Smooth muscle cell of the brain vasculature (primary cell): ENCODE measurements around the gene KIAA1549.

ENCODE experiments used
- DNase-seq: peaks from one replicate; pipeline ENCODE4 v3.0.0-alpha.2; 2012; ENCODE audit warnings: low read depth, low spot score

KIAA1549 gene

GRCh38 chr7:138907201-138907847 lies 73.9 kb downstream of the KIAA1549 start:
- DNase-seq: no peak

GRCh38 chr7:138903859-138904435 lies 77.2 kb downstream of the KIAA1549 start:
- no peak for DNase-seq

DNA sequence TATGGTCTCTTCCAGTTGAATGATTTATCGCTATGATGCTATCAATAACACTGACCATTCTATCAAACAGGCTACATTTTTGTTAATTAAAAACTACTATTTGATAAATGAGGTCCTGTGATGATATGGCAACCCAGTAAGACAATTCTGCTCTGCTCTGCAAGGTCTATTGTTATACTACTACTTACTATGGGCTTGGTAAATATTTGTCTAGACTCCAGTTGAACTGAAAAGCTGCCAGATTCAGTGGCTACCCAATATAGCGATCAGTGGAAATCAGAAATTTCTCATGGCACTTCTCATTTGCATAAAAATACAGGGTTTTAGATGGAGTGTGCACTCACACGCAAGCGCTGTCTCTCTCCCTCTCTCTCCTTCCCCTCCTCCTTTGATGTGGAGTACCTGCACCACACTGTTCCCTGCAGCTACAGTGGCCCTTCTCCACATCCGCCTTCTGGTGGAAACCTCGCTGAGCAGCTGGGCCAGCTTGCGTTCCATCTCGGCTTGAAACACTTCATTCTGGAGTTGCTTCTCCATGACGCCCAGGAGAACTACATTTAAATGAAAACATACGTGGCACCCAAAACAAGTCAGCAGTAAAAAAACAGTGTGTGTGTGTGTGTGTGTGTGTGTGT lies 77.9 kb downstream of the KIAA1549 start:
- no peak for DNase-seq

DNA sequence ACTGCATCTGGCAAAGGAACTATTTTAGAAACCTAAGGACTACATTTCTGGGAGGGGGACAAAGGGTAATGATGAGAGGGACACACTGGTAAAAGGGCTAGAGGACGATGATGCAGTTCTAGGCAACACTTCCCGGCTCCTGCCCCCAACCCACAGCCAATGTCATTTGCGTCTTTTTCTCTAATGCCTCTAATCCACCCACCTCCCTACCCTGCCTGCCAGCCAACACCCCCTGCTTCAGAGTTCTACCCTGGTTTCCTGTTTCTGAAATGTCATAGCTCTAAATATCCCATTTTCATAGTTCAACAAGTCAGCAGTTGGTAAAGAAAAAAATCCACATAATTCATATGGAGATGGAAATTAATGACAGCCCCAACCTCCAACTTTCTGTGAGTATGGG lies 79.0 kb downstream of the KIAA1549 start:
- DNase-seq: no peak

DNA sequence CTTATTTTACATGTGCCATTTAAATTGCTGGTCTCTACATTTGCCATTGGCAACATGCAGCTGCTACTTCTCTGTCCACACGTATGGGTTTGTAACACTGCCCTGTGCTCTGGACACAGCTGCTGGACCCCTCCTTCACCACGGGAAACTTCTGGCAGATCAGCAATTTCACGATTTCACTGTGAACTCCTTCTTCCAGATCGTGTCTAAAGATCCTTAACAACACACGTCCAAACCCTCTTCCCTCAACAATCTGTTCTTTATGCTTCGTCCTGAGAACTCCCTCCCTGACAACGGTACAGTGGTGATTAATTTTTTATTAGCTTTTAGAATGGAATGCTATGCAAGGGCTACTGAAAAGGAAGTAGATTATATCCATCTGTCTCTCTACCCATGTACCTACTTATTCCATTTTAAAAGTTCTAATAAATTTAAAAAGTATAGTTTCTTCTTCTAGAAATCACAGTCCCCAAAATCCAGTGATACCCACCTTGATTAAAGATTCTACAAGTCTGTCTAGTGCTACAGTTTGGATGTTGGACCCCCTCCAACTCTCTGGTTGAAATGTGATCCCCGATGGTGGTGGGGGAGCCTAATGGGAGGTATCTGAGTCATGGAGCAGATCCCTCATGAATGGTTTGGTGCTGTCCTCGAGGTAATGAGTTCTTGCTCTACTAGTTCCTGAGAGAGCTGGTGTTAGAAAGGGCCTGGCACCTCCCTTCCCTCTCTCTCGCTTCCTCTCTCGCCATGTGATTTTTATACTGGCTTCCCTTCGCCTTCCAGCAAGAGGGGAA lies 81.0 kb downstream of the KIAA1549 start:
- DNase-seq: peak; percentile 20

DNA sequence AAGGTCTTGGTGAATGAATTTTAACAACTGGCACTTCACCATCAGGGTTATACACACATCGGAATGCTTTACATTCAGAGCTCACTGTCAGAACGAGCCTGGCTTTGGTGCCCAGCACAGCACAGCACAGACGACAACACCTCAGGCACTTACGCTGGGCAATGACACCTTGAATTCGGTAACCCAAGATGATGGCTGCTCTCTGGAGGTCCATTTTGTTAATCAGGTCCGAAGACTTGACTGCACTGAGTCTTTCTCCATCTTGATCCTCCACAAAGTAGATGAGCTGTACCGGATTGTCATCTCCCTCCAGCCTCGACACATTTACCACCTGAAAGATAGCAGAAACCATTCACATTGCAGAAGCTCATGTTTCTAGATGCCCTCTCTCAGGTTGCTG lies 82.4 kb downstream of the KIAA1549 start:
- no peak for DNase-seq

- no peak for DNase-seq
These were observed 82.9 kb downstream of the KIAA1549 start for GRCh38 chr7:138898255-138898654.

DNA sequence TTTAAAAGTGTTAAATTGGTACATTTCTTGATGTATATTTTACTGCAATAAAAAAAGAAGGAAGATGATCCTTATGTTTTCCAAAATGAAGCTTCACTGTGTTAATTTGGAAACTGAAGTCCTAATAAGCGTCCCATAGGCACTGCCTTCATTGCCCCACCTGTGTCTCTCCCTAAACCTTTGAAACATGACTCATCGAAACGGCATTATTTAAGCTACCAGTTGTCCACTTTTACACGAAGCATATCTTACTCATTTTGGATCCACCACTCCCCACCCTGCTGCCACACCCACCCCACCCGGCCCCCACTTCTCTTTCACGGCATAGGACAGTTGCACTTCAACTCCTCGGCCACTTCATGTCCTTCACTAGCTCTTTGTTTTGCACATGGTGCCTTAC lies 85.5 kb downstream of the KIAA1549 start:
- no peak for DNase-seq

- DNase-seq: no peak
These were observed 87.9 kb downstream of the KIAA1549 start for GRCh38 chr7:138893258-138893657.

GRCh38 chr7:138892812-138893211 lies 88.4 kb downstream of the KIAA1549 start:
- no peak for DNase-seq

DNA sequence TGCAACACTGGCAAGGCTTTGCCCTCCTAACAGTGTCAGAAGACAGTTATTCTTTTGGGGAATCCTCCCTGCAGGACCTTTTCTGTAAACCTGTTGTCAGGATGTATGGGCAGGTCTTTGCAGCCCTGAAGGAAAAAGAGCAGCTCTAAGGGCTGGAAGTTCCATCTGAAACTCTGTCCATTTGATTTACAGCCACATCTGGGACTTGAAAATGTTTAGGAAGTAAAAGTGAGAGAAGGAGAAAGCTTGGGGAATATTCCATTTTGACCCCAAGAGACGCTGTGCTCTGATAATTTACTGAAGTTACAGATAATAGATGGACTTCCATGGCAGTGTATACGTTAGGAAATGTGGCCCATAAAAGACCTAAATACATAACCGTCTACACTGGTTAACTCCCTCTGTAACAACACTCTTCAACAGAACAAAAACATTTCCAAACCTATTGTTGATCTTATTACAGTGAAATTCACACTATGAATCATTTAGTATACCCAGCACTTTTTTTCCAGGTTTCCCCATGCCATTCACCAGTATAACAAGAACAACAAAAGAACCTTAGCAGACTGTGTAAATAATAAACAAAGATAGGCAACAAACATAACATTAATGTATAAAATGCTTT lies 89.1 kb downstream of the KIAA1549 start:
- no peak for DNase-seq

DNA sequence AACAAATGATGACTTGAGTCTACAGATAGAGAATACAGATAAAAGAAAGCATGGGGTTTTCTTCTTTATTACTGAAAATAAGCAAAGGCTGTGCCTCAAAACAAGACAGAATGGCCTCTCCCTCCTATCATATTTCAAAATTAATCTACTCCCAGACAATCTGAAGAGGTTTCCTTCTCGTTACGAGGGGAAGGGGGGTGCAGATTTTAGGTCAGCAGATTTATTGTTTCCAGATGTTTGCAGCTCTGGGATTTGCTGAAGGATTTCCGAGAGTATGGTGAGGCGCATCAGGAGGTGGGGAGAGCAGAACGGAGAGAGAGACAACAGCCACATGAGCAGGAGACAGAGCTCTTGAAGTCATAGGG lies 89.8 kb downstream of the KIAA1549 start:
- DNase-seq: peak; percentile 21

- peak; percentile 23 for DNase-seq
These were observed 90.4 kb downstream of the KIAA1549 start for GRCh38 chr7:138890499-138891445.

DNA sequence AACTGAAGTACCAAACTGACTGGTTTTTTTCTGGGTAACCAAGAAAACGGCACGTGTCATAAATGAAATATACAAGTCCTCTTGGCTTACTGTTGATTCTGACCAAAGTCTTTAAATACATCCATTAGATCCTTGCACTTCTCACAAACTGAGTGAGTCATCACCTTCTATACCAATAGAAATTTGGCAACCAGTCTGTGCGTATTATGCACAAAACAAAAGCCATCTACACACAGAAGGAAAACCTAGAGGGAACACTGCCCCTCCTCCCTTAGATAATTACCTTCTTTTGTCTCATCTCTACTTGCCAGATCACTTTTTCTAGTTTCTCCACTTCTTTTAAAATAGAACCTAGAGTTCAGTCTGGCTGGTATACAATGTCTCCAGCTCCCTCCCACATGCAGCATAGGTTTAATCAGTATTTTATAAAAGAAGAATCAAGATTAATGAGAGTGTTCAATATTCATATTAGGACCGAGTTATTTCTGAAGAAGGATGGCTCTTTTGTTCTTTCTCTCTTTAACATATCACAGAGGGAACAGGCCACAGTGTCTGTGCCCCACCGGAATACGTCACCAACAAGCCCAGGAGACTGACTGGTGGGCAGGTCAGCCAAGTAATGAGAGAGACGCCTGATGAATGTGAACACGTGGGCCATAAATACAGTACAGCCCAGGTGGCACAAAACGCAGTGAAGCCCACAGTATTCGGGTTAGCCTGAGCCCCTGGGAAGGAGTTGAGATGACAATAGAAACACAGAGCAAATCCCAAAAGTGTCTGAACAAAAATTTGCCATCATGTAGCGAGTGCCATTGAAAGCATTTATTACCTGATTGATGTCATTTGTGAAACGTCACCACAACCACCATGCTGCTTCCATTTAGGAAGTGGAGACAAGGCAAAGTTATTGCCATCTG lies 91.3 kb downstream of the KIAA1549 start:
- no peak for DNase-seq

GRCh38 chr7:138887872-138888656 lies 93.1 kb downstream of the KIAA1549 start:
- no peak for DNase-seq

DNA sequence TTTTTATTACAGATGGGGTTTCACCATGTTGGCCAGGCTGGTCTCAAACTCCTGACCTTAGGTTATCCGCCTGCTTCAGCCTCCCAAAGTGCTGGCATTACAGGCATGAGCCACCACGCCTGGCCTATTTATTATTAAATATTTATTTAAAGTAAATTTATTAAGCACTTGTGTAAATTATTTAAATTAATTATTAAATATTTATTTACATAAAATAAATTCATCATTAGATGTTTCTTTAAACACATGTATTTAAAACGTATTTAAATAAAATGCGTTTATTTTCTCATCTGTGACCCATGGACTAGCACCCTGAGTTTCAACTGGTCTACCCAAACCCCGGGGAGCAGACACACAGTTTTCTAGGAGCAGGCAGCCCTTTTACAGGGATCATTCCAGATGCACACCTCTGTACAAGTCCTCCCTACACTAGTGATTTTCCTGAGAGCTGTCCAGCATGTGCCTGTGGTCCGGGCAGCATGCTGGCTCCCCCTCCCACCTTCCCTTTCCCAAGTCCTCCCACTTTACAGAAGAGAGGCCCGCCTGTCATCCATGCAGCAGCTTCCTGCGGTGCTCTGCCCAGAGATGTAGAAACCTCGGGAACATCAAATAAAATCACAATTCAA lies 94.0 kb downstream of the KIAA1549 start:
- no peak for DNase-seq

DNA sequence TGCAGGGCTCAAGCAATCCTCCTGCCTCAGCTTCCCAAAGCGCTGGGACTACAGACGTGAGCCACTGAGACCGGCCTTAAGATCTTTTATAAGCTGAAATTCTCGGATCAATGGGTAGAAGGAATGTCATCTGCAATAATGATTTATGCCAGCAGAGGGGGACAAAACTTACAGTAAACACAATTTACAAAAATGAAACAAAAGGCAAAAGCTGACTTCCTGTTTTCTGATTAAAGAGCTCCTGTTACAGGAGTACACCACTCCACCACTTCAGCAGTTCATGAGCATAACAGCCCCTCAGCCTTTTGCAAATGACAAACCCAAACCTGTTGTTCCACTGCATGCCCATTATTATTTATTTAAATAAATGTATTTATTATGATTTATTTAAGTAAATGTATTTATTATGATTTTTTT lies 94.7 kb downstream of the KIAA1549 start:
- peak; percentile 52 for DNase-seq

- no peak for DNase-seq
These were observed 95.6 kb downstream of the KIAA1549 start for GRCh38 chr7:138885383-138886147.
